Measurements from ENCODE around the gene SEC14L1.

DNA sequence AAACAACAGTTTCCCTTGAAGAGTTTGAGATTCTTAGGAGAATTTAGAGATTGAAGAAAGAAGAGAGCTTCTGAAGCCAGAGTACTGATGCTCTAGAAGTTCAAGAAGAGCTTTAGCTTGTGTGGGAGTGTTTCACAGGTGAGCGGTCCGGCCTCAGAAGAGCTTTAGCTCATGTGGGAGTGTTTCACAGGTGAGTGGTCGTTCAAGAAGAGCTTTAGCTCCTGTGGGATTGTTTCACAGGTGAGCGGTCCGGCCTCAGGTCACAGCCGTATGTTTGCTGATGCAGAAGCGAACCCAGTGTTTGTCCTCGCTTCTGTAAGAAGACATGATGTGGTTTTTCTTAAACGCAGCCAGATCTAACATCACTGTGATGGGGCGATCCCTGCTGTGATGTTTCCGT, 76.4 kb downstream of the SEC14L1 start:
- TF ChIP-seq, protein P1, sequence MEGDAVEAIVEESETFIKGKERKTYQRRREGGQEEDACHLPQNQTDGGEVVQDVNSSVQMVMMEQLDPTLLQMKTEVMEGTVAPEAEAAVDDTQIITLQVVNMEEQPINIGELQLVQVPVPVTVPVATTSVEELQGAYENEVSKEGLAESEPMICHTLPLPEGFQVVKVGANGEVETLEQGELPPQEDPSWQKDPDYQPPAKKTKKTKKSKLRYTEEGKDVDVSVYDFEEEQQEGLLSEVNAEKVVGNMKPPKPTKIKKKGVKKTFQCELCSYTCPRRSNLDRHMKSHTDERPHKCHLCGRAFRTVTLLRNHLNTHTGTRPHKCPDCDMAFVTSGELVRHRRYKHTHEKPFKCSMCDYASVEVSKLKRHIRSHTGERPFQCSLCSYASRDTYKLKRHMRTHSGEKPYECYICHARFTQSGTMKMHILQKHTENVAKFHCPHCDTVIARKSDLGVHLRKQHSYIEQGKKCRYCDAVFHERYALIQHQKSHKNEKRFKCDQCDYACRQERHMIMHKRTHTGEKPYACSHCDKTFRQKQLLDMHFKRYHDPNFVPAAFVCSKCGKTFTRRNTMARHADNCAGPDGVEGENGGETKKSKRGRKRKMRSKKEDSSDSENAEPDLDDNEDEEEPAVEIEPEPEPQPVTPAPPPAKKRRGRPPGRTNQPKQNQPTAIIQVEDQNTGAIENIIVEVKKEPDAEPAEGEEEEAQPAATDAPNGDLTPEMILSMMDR (IDR thresholded peaks at IDR 0.05): no peak
- TF ChIP-seq POLR2A (IDR thresholded peaks at IDR 0.05): no peak
